HepG2 (cell line): Measurements from ENCODE around the gene GRIK2. TPM values are rescaled to one million over a fixed set of nuclear protein-coding genes. Genes with fewer than 3 reads are reported as not detected.

Source experiments
- ATAC-seq: fragments of 200-7000 bp; cut with Tn5 transposase; 3 replicates; pipeline ENCODE4 v1.9.1; 2020; ENCODE audit warnings: mild to moderate bottlenecking, moderate library complexity
- BruUV-seq: library from RNA; stranded (reverse); fragments of 400-500 nt; replicated peaks from 2 replicates; lab custom pipeline; 2021; lab: Mats Ljungman, UMichigan
- CTCF ChIA-PET: fragments of 300-600 bp; formaldehyde crosslinking; extraction: SDS; loops from one replicate; lab custom pipeline; 2021; ENCODE audit warnings: low total read pairs, inconsistent platforms, low intra/inter-chr PET ratio; lab: Yijun Ruan, JAX
- POLR2A ChIA-PET: fragments of 350-600 bp; sonication (Branson Sonifier 250); formaldehyde crosslinking; loops from one replicate; lab custom pipeline; 2020; ENCODE audit warnings: antibody characterized with exemption, inconsistent platforms; lab: Yijun Ruan, JAX
- DNase-seq: peaks from one replicate; pipeline ENCODE4 v3.0.0-alpha.2; 2015; ENCODE audit warnings: low spot score
- FAIRE-seq: peaks from 3 replicates; lab custom pipeline; 2011; peaks lifted over from hg19 to GRCh38; lab: Jason Lieb, UNC
- H2AFZ ChIP-seq: one replicate; pipeline ENCODE4 v1.6.1; 2011; ENCODE audit warnings: low read length, inconsistent platforms
- H3K27ac ChIP-seq: fragments of 300-600 bp; 3 replicates; pipeline ENCODE4 v1.8.0; 2011; ENCODE audit warnings: mixed run types, mild to moderate bottlenecking, mixed read lengths, low read length, inconsistent platforms; ENCODE audit not compliant: insufficient read depth; ENCODE audit errors: extremely low read length
- H3K27me3 ChIP-seq, 2 experiments: fragments of 200-600 bp in 1 of 2; 2 replicates in 1 of 2; 3 replicates in 1 of 2; pipeline versions ENCODE4 v1.6.0 to v1.8.0; 2011; ENCODE audit warnings: low read length in 2 of 2, mild to moderate bottlenecking in 2 of 2, moderate library complexity in 2 of 2, inconsistent platforms in 1 of 2; ENCODE audit not compliant: insufficient read depth in 2 of 2, control insufficient read depth in 1 of 2
- H3K36me3 ChIP-seq, 2 experiments: fragments of 200-600 bp in 1 of 2; replicated peaks in 1 of 2; 2 replicates in 1 of 2; 3 replicates in 1 of 2; pipeline versions ENCODE4 v1.5.1 to v1.8.0; 2011; ENCODE audit warnings: low read length in 2 of 2, inconsistent platforms in 1 of 2; ENCODE audit not compliant: insufficient read depth in 2 of 2, control insufficient read depth in 1 of 2
- H3K4me1 ChIP-seq: 2 replicates; pipeline ENCODE4 v1.5.1; 2012; ENCODE audit warnings: low read length, inconsistent platforms; ENCODE audit not compliant: insufficient read depth
- H3K4me2 ChIP-seq: 2 replicates; pipeline ENCODE4 v1.6.0; 2011; ENCODE audit warnings: low read depth, low read length, inconsistent platforms
- H3K4me3 ChIP-seq, 3 experiments: fragments of 200-600 bp in 1 of 3; sonication (generic), shearing (Covaris generic) in 1 of 3; replicated peaks in 1 of 3; 2 replicates each; pipeline ENCODE4 v1.5.1; 2011 to 2016; ENCODE audit warnings: low read length in 3 of 3, inconsistent platforms in 2 of 3, low read depth in 2 of 3, mild to moderate bottlenecking in 2 of 3, control low read depth in 1 of 3, mixed read lengths in 1 of 3; ENCODE audit not compliant: insufficient read depth in 1 of 3
- H3K79me2 ChIP-seq: one replicate; pipeline ENCODE4 v1.6.1; 2011; ENCODE audit warnings: low read length, inconsistent platforms; ENCODE audit not compliant: insufficient read depth
- H3K9ac ChIP-seq: 2 replicates; pipeline ENCODE4 v1.6.0; 2011; ENCODE audit warnings: mild to moderate bottlenecking, low read depth, low read length, inconsistent platforms; ENCODE audit not compliant: insufficient read depth
- H3K9me3 ChIP-seq: 2 replicates; pipeline ENCODE4 v1.5.1; 2012; ENCODE audit warnings: mild to moderate bottlenecking, low read length
- H4K20me1 ChIP-seq: 2 replicates; pipeline ENCODE4 v1.6.0; 2011; ENCODE audit warnings: inconsistent platforms, mild to moderate bottlenecking, low read length, moderate library complexity; ENCODE audit not compliant: insufficient read depth
- EHMT2 ChIP-seq: fragments of 200-600 bp; sonication (generic); IDR thresholded peaks from 2 replicates; pipeline ENCODE4 v1.7.0; 2017; ENCODE audit warnings: antibody characterized with exemption, low read depth, low read length, borderline replicate concordance
- GABPA ChIP-seq, 2 experiments: IDR thresholded peaks; 2 replicates each; pipeline ENCODE4 v1.6.1; 2011 to 2016; ENCODE audit warnings: low read depth in 2 of 2, low read length in 1 of 2, missing biosample characterization in 1 of 2, missing genetic modification characterization in 1 of 2
- KDM4B ChIP-seq: sonication (generic); formaldehyde crosslinking; IDR thresholded peaks from 2 replicates; pipeline ENCODE4 v1.4.0; 2020; ENCODE audit warnings: missing genetic modification reagents
- MXI1 ChIP-seq: IDR thresholded peaks from 3 replicates; pipeline ENCODE4 v1.6.1; 2012; ENCODE audit warnings: low read depth, low read length, inconsistent platforms, borderline replicate concordance
- NAIF1 ChIP-seq: sonication (generic); formaldehyde crosslinking; IDR thresholded peaks from 2 replicates; pipeline ENCODE4 v1.5.0; 2020; ENCODE audit warnings: mild to moderate bottlenecking, missing genetic modification reagents, borderline replicate concordance
- SP5 ChIP-seq: IDR thresholded peaks from 2 replicates; pipeline ENCODE4 v1.6.1; 2016; ENCODE audit warnings: low read depth, borderline replicate concordance
- ZFP41 ChIP-seq: sonication (generic); formaldehyde crosslinking; IDR thresholded peaks from 2 replicates; pipeline ENCODE4 v1.4.0; 2020; ENCODE audit warnings: mild to moderate bottlenecking, missing genetic modification reagents, borderline replicate concordance
- ZNF274 ChIP-seq: sonication (generic); formaldehyde crosslinking; IDR thresholded peaks from 2 replicates; pipeline ENCODE4 v1.5.1; 2020; ENCODE audit warnings: mild to moderate bottlenecking, missing genetic modification reagents
- ZNF780A ChIP-seq: sonication (generic); formaldehyde crosslinking; IDR thresholded peaks from 2 replicates; pipeline ENCODE4 v1.8.0; 2022; ENCODE audit warnings: mild to moderate bottlenecking, missing genetic modification reagents, moderate library complexity
- ZSCAN21 ChIP-seq: sonication (generic); formaldehyde crosslinking; IDR thresholded peaks from 2 replicates; pipeline ENCODE4 v1.8.0; 2022; ENCODE audit warnings: mild to moderate bottlenecking, missing genetic modification reagents, moderate library complexity, borderline replicate concordance
- in situ Hi-C: cut with HindIII; loops from 2 replicates; pipeline ENCODE4 v1.10.0; 2017; ENCODE audit warnings: low pct_unique_long_range_greater_than_20kb; ENCODE audit not compliant: extremely low pct_ligation_motif_present
- intact Hi-C: fragments of 100-400 bp; cut with micrococcal nuclease; formaldehyde crosslinking; loops from one replicate; pipeline ENCODE4 v1.10.0; 2022; ENCODE audit not compliant: unreplicated experiment
- polyA plus RNA-seq, 8 experiments: library from polyadenylated mRNA; depleted of rRNA in 3 of 8; stranded (reverse) in 7 of 8; unstranded in 1 of 8; fragments of >200 nt; fragmentation: Illumina TruSeq in 4 of 8; extraction: Trizol in 4 of 8; gene quantifications; 2 replicates each; pipeline versions ENCODE4 v1.2.1 to v1.2.3, GENCODE V29; 2011 to 2016; ENCODE audit warnings: low read depth in 4 of 8, missing spikeins in 1 of 8, mixed read lengths in 1 of 8; ENCODE audit not compliant: insufficient read depth in 1 of 8
- total RNA-seq, 5 experiments: library from RNA; depleted of rRNA; stranded (reverse); fragments of >200 nt; fragmentation: Illumina TruSeq; extraction: Trizol; gene quantifications; 2 replicates each; pipeline ENCODE4 v1.2.3, GENCODE V29; 2016; ENCODE audit warnings: low read depth in 1 of 5
- TF ChIP-seq, protein P1 (sequence below): IDR thresholded peaks from 2 replicates; pipeline ENCODE4 v1.6.1; 2016; ENCODE audit warnings: mild to moderate bottlenecking

The GRIK2 gene
- total and polyA plus RNA-seq, 2 of the 13 experiments (the other 11 are each of a cell fraction or from before 2014, with no cell fraction given) = not detected

DNA sequence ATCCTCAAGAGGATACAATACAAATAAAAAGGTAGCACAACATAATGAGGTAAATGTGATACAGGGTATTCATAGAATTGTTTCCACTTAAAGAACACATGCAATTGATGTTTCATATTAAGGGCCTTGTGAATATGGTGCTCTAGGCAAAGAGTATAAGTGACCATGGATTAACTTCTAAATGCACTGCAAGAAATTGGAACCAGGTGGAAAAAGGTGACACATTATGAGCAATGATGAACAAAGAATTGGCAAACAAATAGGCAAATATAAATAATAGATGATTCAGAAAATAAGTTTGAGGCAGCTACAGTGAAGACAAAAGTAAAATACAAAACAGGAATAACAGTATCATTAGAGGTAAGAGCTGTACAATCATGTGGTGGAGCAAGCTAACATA is 192.0 kb downstream of the GRIK2 start:
- CTCF ChIA-PET = no interaction called here
- Histone ChIP-seq H3K27ac (no peak overlapping the region), H3K4me2 (no peak overlapping the region), H3K27me3 (no peaks in the 10 kb centered on the region), H3K79me2 (no peaks in the 10 kb centered on the region), H3K4me3 (no peak overlapping the region), H4K20me1 (no peaks in the 10 kb centered on the region), H3K9ac (no peak overlapping the region), H2AFZ (no peak overlapping the region), H3K9me3 (no peaks in the 10 kb centered on the region), H3K36me3 (no peaks in the 10 kb centered on the region), H3K4me1 (no peaks in the 10 kb centered on the region)
- DNase-seq (no peak), FAIRE-seq (no peak), ATAC-seq (no peak)
- no TSS peak for BruUV-seq
- in situ Hi-C loops = no loop called here
- TF ChIP-seq SP5 (CRISPR knock-in tag) (no peak), MXI1 (no peak), GABPA (IDR thresholded peaks at IDR 0.05; ENCODE audit: low read depth, low read length) (no peak), GABPA (CRISPR knock-in tag; IDR thresholded peaks at IDR 0.05; ENCODE audit: low read depth) (no peak), ZFP41 (CRISPR knock-in tag) (no peak), ZNF274 (CRISPR knock-in tag) (no peak), NAIF1 (CRISPR knock-in tag) (no peak), KDM4B (CRISPR knock-in tag) (no peak), ZSCAN21 (no peak), EHMT2 (no peak), ZNF780A (CRISPR knock-in tag) (no peak)
- TF ChIP-seq, protein P1, sequence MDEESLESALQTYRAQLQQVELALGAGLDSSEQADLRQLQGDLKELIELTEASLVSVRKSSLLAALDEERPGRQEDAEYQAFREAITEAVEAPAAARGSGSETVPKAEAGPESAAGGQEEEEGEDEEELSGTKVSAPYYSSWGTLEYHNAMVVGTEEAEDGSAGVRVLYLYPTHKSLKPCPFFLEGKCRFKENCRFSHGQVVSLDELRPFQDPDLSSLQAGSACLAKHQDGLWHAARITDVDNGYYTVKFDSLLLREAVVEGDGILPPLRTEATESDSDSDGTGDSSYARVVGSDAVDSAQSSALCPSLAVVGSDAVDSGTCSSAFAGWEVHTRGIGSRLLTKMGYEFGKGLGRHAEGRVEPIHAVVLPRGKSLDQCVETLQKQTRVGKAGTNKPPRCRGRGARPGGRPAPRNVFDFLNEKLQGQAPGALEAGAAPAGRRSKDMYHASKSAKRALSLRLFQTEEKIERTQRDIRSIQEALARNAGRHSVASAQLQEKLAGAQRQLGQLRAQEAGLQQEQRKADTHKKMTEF (CRISPR knock-in tag) = no peak
- POLR2A ChIA-PET = no interaction called here
- intact Hi-C loops = no loop called here
